Ishikawa (cell line): Measurements from ENCODE around the gene GPR148.

Experiments used
- CEBPB ChIP-seq: IDR thresholded peaks from 2 replicates; pipeline ENCODE4 v1.6.1; 2012
- CREB1 ChIP-seq: IDR thresholded peaks from 2 replicates; pipeline ENCODE4 v1.6.1; 2012; ENCODE audit warnings: low read depth
- EGR1 ChIP-seq: IDR thresholded peaks from 2 replicates; pipeline ENCODE4 v1.6.1; 2012
- EP300 ChIP-seq: IDR thresholded peaks from 2 replicates; pipeline ENCODE4 v1.6.1; 2012; ENCODE audit warnings: borderline replicate concordance
- RAD21 ChIP-seq: IDR thresholded peaks from 2 replicates; pipeline ENCODE4 v1.6.1; 2012; ENCODE audit warnings: low read depth
- TAF1 ChIP-seq: IDR thresholded peaks from 2 replicates; pipeline ENCODE4 v1.6.1; 2012; ENCODE audit warnings: low read depth, mild to moderate bottlenecking
- TCF12 ChIP-seq: IDR thresholded peaks from 2 replicates; pipeline ENCODE4 v1.6.1; 2012; ENCODE audit warnings: low read depth
- USF1 ChIP-seq: IDR thresholded peaks from 2 replicates; pipeline ENCODE4 v1.6.1; 2012
- TF ChIP-seq, protein P1 (sequence below): IDR thresholded peaks from 2 replicates; pipeline ENCODE4 v1.6.1; 2012; ENCODE audit warnings: low read depth, mild to moderate bottlenecking
- TF ChIP-seq, protein P2 (sequence below): IDR thresholded peaks from 2 replicates; pipeline ENCODE4 v1.6.1; 2012

GRCh38 chr2:130765464-130765863 is 36.6 kb downstream of the GPR148 start:
- no peak for TF ChIP-seq EP300
- no peak for TF ChIP-seq CEBPB
- TF ChIP-seq, protein P1, sequence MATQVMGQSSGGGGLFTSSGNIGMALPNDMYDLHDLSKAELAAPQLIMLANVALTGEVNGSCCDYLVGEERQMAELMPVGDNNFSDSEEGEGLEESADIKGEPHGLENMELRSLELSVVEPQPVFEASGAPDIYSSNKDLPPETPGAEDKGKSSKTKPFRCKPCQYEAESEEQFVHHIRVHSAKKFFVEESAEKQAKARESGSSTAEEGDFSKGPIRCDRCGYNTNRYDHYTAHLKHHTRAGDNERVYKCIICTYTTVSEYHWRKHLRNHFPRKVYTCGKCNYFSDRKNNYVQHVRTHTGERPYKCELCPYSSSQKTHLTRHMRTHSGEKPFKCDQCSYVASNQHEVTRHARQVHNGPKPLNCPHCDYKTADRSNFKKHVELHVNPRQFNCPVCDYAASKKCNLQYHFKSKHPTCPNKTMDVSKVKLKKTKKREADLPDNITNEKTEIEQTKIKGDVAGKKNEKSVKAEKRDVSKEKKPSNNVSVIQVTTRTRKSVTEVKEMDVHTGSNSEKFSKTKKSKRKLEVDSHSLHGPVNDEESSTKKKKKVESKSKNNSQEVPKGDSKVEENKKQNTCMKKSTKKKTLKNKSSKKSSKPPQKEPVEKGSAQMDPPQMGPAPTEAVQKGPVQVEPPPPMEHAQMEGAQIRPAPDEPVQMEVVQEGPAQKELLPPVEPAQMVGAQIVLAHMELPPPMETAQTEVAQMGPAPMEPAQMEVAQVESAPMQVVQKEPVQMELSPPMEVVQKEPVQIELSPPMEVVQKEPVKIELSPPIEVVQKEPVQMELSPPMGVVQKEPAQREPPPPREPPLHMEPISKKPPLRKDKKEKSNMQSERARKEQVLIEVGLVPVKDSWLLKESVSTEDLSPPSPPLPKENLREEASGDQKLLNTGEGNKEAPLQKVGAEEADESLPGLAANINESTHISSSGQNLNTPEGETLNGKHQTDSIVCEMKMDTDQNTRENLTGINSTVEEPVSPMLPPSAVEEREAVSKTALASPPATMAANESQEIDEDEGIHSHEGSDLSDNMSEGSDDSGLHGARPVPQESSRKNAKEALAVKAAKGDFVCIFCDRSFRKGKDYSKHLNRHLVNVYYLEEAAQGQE, result no peak
- no peak for TF ChIP-seq CREB1
- TF ChIP-seq USF1, result no peak
- TF ChIP-seq, protein P2, sequence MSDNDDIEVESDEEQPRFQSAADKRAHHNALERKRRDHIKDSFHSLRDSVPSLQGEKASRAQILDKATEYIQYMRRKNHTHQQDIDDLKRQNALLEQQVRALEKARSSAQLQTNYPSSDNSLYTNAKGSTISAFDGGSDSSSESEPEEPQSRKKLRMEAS, result no peak
- no peak for TF ChIP-seq EGR1
- no peak for TF ChIP-seq TCF12
- no peak for TF ChIP-seq TAF1
- TF ChIP-seq RAD21, result no peak
